HG02759 (cell line): Measurements from ENCODE around the gene C16orf46.

ENCODE experiments used
- ATAC-seq: cut with Tn5 transposase; IDR thresholded peaks from one replicate; pipeline ENCODE4 v1.9.1; 2021; ENCODE audit warnings: mild to moderate bottlenecking, moderate library complexity; ENCODE audit not compliant: unreplicated experiment

C16orf46 gene

DNA sequence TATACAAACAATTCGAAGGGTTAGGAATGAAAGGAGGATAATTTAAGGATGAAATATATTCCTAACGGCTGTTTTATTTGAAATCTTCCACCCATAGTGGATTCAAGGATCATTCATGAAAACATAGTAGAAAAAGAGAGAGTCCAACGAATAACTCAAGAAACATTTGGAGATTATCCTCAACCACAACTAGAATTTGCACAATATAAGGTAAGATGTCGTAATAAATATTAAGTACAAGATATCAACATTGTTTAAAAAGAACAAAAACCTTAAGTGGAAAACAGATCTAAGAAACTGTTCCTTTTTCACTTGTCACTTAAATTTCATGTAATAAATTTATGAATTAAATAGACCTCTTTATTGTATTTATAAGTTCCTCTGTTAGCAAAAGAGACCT is 50.6 kb downstream of the C16orf46 start:
- no peak for ATAC-seq

DNA sequence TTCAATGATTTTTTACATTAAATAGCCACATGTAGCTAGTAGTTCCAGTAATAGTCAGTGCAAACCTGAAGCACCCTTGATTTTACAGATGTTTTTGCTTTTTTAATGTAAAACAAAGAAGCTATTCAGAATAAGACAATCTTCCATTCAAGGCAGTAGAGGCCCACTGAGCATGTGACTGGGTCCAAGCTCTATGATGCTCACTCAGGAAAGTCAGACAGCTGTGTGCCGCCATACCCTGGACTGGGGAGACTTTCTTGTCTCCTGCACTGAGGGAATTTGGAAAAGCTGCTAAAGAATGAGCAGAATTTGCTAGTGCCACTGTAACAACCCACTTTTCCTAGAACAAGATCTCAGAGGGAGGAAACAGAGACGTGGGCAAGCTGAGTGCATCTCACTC is 58.5 kb downstream of the C16orf46 start:
- no peak for ATAC-seq

DNA sequence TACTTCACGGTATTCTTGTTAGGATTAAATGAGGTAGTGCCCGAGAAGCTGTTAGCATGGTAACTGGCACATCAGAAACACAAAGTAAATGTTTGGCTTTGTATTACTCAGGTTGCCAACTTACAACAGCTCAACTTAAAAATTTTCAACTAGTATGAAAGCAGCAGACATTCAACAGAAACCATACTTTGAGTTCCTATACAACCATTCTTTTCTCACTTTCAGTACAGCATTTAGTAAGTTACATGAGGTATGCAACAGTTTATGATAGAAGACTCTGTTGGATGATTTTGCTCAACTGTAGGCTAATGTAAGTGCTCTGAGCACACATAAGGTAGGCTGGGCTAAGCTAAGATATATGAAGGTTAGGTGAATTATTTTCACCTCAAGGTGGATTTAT is 62.4 kb downstream of the C16orf46 start:
- ATAC-seq, result no peak

DNA sequence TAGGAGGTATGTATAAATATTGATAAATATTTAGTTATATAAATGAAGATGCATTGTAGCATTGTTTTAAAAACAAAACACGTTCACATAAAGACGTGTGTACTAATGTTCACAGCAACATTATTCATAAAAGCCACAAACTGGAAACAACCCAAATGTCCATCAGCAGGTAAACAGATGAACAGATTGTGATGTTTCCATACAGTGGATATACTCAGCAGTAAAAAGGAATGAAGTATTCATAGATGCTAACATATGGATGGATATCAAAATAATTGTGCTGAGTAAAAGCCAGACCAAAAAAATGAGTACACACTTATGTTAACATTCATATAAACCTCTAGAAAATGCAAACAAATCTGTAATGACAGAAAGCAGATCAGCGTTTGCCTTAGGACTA is 64.1 kb downstream of the C16orf46 start:
- no peak for ATAC-seq
